ENCODE results near the gene CCNL1. TPM values are rescaled to one million over a fixed set of nuclear protein-coding genes. Genes with fewer than 3 reads are reported as not detected.
"Not testable (repeated sequence)": the region's sequence is repeated elsewhere in the genome, so short reads cannot be mapped to it uniquely, and the experiment has no call there.

Gene CCNL1
- total RNA-seq, 3 donors from 2014 or later (not counting 1 experiment from before 2014, with no cell fraction given): 1,104 to 1,331 (median 1,220) TPM

GRCh38 chr3:157175691-157176507 lies 16.0 kb upstream of the CCNL1 start:
- no peak for TF ChIP-seq CTCF (IDR thresholded peaks at IDR 0.05)
- Histone ChIP-seq H3K9me3 (ENCODE audit: control insufficient read depth, insufficient read depth, low read length) (no peaks in the 10 kb centered on the region), H3K27ac (ENCODE audit: low read length) (peak overlapping the region; percentile 93), H3K27me3 (ENCODE audit: control insufficient read depth, insufficient read depth, low read length) (no peaks in the 10 kb centered on the region), H3K36me3 (ENCODE audit: control insufficient read depth, insufficient read depth, low read length) (no peaks in the 10 kb centered on the region), H3K4me3 (ENCODE audit: low read length) (peak overlapping the region; percentile 57), H3K4me1 (ENCODE audit: control insufficient read depth, insufficient read depth, low read length) (peaks cover 14% of the 10 kb centered on the region)
- 8% methylated on average over 12 of the region's 12 CpGs for WGBS (ENCODE audit: insufficient coverage)
- Mint-ChIP-seq H3K27ac (peak overlapping the region; percentile 94 to 100), H3K36me3 (no peaks in the 10 kb centered on the region), H3K9me3 (no peaks in the 10 kb centered on the region), H3K4me3 (peak overlapping the region; percentile 94), H3K27me3 (ENCODE audit: low read depth in 2 of 2) (peaks cover 9 to 10% of the 10 kb centered on the region in 2 donors), H3K4me1 (peaks cover 21% of the 10 kb centered on the region in 2 donors)
- DNase-seq (peak in 1 of 2 donors; percentile 49), ATAC-seq (no peak)
- intact Hi-C loops (cut with micrococcal nuclease): loop anchor here (1.0 to 5.0 kb wide), 3 partner anchors 63 to 1324 kb away; partner anchors contain the start of genes SLC33A1 and SSR3

GRCh38 chr3:157174649-157175498 lies 14.9 kb upstream of the CCNL1 start:
- Mint-ChIP-seq H3K36me3 (no peaks in the 10 kb centered on the region), H3K4me1 (peaks cover 21% of the 10 kb centered on the region in 2 donors), H3K9me3 (no peaks in the 10 kb centered on the region), H3K27ac (peak overlapping the region; percentile 94 to 100), H3K4me3 (peak overlapping the region; percentile 94), H3K27me3 (ENCODE audit: low read depth in 2 of 2) (peaks cover 9 to 10% of the 10 kb centered on the region in 2 donors)
- no peaks in the 10 kb centered on the region for H3K9me3 ChIP-seq (ENCODE audit: control insufficient read depth, insufficient read depth, low read length)
- TF ChIP-seq CTCF (IDR thresholded peaks at IDR 0.05): no peak
- no peaks in the 10 kb centered on the region for H3K27me3 ChIP-seq (ENCODE audit: control insufficient read depth, insufficient read depth, low read length)
- peaks cover 14% of the 10 kb centered on the region for H3K4me1 ChIP-seq (ENCODE audit: control insufficient read depth, insufficient read depth, low read length)
- under 1% methylated on average over 61 of the region's 61 CpGs for WGBS (ENCODE audit: insufficient coverage)
- intact Hi-C loops (cut with micrococcal nuclease): loop anchor here (1.0 to 5.0 kb wide), 4 partner anchors 15 to 1323 kb away; partner anchors contain the start of genes CCNL1, SLC33A1 and SSR3
- DNase-seq: peak; percentile 94 to 100
- ATAC-seq: peak; percentile 93 to 98 (median 93)
- H3K4me3 ChIP-seq (ENCODE audit: low read length): peak overlapping the region; percentile 64
- H3K27ac ChIP-seq (ENCODE audit: low read length): peak overlapping the region; percentile 93
- H3K36me3 ChIP-seq (ENCODE audit: control insufficient read depth, insufficient read depth, low read length): no peaks in the 10 kb centered on the region

- H3K4me3 Mint-ChIP-seq: peak overlapping the region; percentile 94
- ATAC-seq (peak in 1 of 3 donors; percentile 1), DNase-seq (peak in 1 of 2 donors; percentile 58)
- peaks cover 9 to 10% of the 10 kb centered on the region in 2 donors for H3K27me3 Mint-ChIP-seq (ENCODE audit: low read depth in 2 of 2)
- TF ChIP-seq CTCF (IDR thresholded peaks at IDR 0.05): no peak
- Histone ChIP-seq H3K27me3 (ENCODE audit: control insufficient read depth, insufficient read depth, low read length) (no peaks in the 10 kb centered on the region), H3K4me1 (ENCODE audit: control insufficient read depth, insufficient read depth, low read length) (peaks cover 14% of the 10 kb centered on the region), H3K36me3 (ENCODE audit: control insufficient read depth, insufficient read depth, low read length) (no peaks in the 10 kb centered on the region), H3K27ac (ENCODE audit: low read length) (peak overlapping the region; percentile 93), H3K9me3 (ENCODE audit: control insufficient read depth, insufficient read depth, low read length) (no peaks in the 10 kb centered on the region), H3K4me3 (ENCODE audit: low read length) (peak overlapping the region; percentile 64)
- peaks cover 21% of the 10 kb centered on the region in 2 donors for H3K4me1 Mint-ChIP-seq
- intact Hi-C loops (cut with micrococcal nuclease): loop anchor here (1.0 to 2.0 kb wide), 2 partner anchors 14 to 65 kb away; partner anchors contain the start of gene CCNL1
- H3K27ac Mint-ChIP-seq: peak overlapping the region; percentile 94 to 100
- H3K36me3 Mint-ChIP-seq: no peaks in the 10 kb centered on the region
- 11% methylated on average over 15 of the region's 15 CpGs for WGBS (ENCODE audit: insufficient coverage)
- H3K9me3 Mint-ChIP-seq: no peaks in the 10 kb centered on the region
Observed at GRCh38 chr3:157174290-157174648, 14.3 kb upstream of the CCNL1 start.

GRCh38 chr3:157173343-157173742 lies 13.4 kb upstream of the CCNL1 start:
- intact Hi-C loops (cut with micrococcal nuclease); H3K36me3 Mint-ChIP-seq; H3K27me3 Mint-ChIP-seq (ENCODE audit: low read depth in 2 of 2); H3K27ac ChIP-seq (ENCODE audit: low read length); H3K4me3 Mint-ChIP-seq; H3K9me3 ChIP-seq (ENCODE audit: control insufficient read depth, insufficient read depth, low read length); H3K27me3 ChIP-seq (ENCODE audit: control insufficient read depth, insufficient read depth, low read length); H3K36me3 ChIP-seq (ENCODE audit: control insufficient read depth, insufficient read depth, low read length); ATAC-seq; H3K9me3 Mint-ChIP-seq; H3K4me3 ChIP-seq (ENCODE audit: low read length): not testable (repeated sequence)
- 95% methylated on average over 11 of the region's 14 CpGs for WGBS (ENCODE audit: insufficient coverage)
- H3K27ac Mint-ChIP-seq: peak overlapping the region; percentile 44 to 100
- peaks cover 21% of the 10 kb centered on the region in 2 donors for H3K4me1 Mint-ChIP-seq
- H3K4me1 ChIP-seq (ENCODE audit: control insufficient read depth, insufficient read depth, low read length): peaks cover 14% of the 10 kb centered on the region
- DNase-seq: peak in 1 of 2 donors; percentile 4

Measured in natural killer cell (primary cell).